ENCODE data around the gene METTL16.
A peak's percentile ranks its signal among the peaks of the same experiment; 100 is the strongest.
"Not testable (repeated sequence)": the region's sequence is repeated elsewhere in the genome, so short reads cannot be mapped to it uniquely, and the experiment has no call there.

Gene METTL16

DNA sequence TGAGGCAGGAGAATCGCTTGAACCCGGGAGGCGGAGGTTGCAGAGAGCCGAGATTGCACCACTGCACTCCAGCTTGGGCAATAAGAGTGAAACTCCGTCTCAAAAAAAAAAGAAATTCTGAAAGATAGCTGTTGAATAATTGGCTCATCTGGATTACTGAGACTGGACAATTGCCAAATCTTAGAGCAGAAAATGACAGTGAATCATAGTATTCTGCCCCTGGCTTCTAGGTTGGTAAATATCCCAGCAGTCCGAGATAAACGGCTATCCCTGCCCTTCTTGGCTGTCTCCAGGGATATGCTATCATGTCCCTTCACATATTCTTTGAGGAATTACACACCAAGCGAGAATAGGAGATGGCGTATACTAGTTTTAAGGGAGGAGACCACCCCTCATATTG is 35.5 kb upstream of the METTL16 start:
- peak; percentile 48 to 63 for DNase-seq (ENCODE audit: low read depth in 2 of 2)
- TF ChIP-seq, protein P1, sequence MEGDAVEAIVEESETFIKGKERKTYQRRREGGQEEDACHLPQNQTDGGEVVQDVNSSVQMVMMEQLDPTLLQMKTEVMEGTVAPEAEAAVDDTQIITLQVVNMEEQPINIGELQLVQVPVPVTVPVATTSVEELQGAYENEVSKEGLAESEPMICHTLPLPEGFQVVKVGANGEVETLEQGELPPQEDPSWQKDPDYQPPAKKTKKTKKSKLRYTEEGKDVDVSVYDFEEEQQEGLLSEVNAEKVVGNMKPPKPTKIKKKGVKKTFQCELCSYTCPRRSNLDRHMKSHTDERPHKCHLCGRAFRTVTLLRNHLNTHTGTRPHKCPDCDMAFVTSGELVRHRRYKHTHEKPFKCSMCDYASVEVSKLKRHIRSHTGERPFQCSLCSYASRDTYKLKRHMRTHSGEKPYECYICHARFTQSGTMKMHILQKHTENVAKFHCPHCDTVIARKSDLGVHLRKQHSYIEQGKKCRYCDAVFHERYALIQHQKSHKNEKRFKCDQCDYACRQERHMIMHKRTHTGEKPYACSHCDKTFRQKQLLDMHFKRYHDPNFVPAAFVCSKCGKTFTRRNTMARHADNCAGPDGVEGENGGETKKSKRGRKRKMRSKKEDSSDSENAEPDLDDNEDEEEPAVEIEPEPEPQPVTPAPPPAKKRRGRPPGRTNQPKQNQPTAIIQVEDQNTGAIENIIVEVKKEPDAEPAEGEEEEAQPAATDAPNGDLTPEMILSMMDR (IDR thresholded peaks at IDR 0.05; ENCODE audit: low read depth, low read length): no peak
- H3K4me3 ChIP-seq (replicated peaks in 1 of 2; ENCODE audit: low read depth in 2 of 2, low read length in 2 of 2): no peak overlapping the region

DNA sequence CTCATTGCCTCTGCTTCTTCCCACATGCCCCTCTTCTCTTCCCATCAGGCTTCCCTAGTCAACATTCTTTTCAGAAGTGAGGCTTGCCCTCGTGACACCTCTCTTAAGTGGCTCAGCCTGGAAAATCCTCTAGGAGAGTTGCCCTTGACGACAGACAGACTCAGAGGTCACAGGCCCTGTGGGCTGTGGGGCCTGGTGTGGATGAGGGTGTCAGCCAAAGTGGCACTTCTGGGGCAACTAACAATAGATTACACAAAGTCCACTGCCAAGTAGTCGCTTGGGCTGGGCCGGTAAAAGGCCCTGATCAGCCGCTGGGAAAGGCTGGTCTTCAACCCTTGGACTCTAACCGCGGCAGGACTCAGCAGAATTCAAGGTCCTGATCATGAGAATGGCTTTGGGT is 33.7 kb upstream of the METTL16 start:
- TF ChIP-seq, protein P1 (IDR thresholded peaks at IDR 0.05; ENCODE audit: low read depth, low read length): no peak
- peak in 1 of 2 donors; percentile 9 for DNase-seq (ENCODE audit: low read depth in 2 of 2)

DNA sequence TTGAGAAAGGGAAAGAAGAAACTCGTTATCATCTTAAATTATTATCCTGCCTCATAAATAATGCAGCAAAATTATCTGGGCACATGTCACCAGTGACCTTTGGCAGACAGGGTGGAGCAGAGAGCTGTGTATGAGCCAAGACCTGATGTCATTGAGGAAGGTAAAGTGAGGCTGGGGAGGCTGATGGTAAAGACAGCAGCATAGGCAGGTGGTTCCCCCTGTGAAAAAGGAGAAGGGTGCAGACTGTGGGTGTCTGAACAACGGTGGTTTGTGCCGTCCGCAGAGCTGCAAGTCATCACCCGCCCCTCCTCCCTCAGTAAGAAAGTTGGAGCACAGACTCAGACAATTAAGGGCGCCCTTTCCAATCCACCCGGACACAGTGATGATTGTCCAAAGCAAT is 30.8 kb upstream of the METTL16 start:
- DNase-seq (ENCODE audit: low read depth in 2 of 2): no peak
- no peak overlapping the region for H3K4me3 ChIP-seq (replicated peaks in 1 of 2; ENCODE audit: low read depth in 2 of 2, low read length in 2 of 2)
- TF ChIP-seq, protein P1 (IDR thresholded peaks at IDR 0.05; ENCODE audit: low read depth, low read length): no peak

More for the DNA sequence above, 33.7 kb upstream of the METTL16 start:
- H3K4me3 ChIP-seq (replicated peaks in 1 of 2; ENCODE audit: low read depth in 2 of 2, low read length in 2 of 2): no peak overlapping the region

DNA sequence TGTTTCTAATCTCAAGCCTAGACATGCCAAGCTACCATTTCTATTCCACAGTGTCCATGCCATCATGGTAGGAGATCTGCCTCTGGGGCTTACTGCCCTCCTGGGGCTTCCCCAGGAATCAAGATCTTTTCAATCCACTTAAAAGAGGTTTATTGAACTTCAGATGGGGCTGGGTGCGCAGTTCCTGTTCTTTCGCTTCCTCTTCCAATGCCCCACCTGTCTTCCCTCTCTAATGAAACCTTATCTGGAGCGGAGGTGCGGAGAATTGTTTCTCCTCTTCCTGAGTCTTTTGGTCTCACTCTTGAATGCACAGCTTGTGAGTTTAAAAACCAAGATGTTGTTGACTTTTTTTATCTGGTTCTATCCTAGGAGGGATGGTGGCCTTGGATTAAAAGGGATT is 30.4 kb upstream of the METTL16 start:
- TF ChIP-seq, protein P1 (IDR thresholded peaks at IDR 0.05; ENCODE audit: low read depth, low read length): no peak
- no peak overlapping the region for H3K4me3 ChIP-seq (replicated peaks in 1 of 2; ENCODE audit: low read depth in 2 of 2, low read length in 2 of 2)

DNA sequence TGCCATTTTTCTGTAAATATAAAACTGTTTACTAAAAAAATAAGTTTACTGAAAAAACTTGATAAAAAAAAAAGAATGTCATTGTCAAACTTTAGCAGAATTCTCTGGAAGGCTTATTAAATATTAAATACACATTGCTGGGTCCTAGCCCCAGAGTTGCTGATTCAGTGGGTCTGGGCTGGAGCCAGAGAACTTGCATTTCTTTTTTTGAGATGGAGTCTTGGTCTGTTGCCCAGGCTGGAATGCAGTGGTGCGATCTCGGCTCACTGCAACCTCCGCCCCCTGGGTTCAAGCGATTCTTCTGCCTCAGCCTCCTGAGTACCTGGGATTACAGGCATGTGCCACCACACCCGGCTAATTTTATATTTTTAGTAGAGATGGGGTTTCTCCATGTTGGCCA is 25.9 kb upstream of the METTL16 start:
- not testable (repeated sequence) for H3K4me3 ChIP-seq (replicated peaks in 1 of 2; ENCODE audit: low read depth in 2 of 2, low read length in 2 of 2)
- DNase-seq (ENCODE audit: low read depth in 2 of 2): peak; percentile 13 to 36

More for the DNA sequence above, 30.4 kb upstream of the METTL16 start:
- DNase-seq (ENCODE audit: low read depth in 2 of 2): no peak

DNA sequence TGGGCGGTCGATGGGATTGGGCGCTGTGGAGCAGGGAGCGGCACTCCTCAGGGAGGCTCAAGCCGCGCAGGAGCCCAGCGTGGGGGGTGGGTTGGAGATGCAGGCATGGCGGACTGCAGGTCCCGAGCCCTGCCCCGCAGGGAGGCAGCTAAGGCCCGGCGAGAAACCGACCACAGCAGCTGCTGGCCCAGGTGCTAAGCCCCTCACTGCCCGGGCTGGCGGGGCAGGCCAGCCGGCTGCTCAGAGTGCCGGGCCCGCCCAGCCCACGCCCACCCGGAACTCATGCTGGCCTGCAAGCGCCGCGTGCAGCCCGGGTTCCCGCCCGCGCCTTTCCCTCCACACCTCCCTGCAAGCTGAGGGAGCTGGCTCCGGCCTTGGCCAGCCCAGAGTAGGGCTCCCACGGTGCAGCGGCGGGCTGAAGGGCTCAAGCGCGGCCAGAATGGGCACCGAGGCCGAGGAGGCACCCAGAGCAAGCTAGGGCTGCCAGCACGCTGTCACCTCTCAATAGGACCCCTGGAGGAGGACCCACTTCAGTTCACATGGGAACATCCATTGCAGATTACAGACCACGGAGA is 20.5 kb upstream of the METTL16 start:
- no peak for DNase-seq (ENCODE audit: low read depth in 2 of 2)
- H3K4me3 ChIP-seq (replicated peaks in 1 of 2; ENCODE audit: low read depth in 2 of 2, low read length in 2 of 2): no peak overlapping the region
- TF ChIP-seq, protein P1 (IDR thresholded peaks at IDR 0.05; ENCODE audit: low read depth, low read length): no peak

DNA sequence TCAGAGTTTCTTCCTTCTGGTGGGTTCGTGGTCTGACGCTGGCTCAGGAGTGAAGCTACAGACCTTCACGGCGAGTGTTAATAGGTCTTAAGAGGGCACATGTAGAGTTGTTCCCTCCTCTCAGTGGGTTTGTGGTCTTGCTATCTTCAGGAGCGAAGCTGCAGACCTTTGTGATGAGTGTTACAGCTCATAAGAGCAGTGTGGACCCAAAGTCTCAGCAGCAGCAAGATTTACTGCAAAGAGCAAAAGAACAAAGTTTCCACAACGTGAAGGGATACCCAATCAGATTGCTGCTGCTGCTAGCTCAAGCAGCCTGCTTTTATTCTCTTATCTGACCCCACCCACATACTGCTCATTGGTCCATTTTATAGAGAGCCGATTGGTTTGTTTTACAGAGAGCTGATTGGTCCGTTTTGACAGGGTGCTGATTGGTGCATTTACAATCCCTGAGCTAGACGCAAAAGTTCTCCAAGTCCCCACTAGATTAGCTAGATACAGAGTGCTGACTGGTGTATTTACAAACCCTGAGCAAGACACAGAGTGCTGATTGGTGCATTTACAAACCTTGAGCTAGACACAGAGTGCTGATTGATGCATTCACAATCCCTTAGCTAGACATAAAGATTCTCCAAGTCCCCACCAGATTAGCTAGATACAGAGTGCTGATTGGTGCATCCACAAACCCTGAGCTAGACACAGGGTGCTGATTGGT is 19.7 kb upstream of the METTL16 start:
- not testable (repeated sequence) for DNase-seq (ENCODE audit: low read depth in 2 of 2); H3K4me3 ChIP-seq (replicated peaks in 1 of 2; ENCODE audit: low read depth in 2 of 2, low read length in 2 of 2)

DNA sequence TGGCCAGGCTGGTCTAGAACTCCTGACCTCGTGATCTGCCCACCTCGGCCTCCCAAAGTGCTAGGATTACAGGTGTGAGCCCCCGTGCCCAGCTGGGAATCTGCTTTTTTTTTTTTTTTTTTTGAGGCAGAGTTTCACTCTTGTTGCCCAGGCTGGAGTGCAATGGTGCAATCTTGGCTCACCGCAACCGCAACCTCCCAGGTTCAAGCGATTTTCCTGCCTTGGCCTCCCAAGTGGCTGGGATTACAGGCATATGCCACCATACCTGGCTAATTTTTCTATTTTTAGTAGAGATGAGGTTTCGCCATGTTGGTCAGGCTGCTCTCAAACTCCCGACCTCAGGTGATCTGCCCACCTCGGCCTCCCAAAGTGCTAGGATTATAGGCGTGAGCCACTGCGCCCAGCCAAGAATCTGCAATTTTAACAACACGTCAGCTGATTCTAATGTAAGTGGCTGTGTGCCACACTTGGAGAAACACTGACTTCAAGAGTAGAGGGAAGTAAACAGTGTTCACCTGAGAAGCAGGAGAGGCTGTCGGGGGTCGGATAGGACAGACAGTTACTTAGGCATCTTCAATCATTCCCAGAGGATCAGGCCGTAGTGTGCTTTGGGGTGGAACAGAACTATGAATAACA is 10.2 kb upstream of the METTL16 start:
- not testable (repeated sequence) for DNase-seq (ENCODE audit: low read depth in 2 of 2); H3K4me3 ChIP-seq (replicated peaks in 1 of 2; ENCODE audit: low read depth in 2 of 2, low read length in 2 of 2)

Measured in cardiac fibroblast (primary cell).